GM12873 (cell line): ENCODE data around the gene CHCHD4.

Experiments
- CTCF ChIP-seq: IDR thresholded peaks from 2 replicates; pipeline ENCODE4 v1.5.1; 2012; ENCODE audit warnings: low read depth, mild to moderate bottlenecking, moderate library complexity, low read length, control low read depth; ENCODE audit not compliant: insufficient read depth; ENCODE audit errors: missing control alignments

The CHCHD4 gene

GRCh38 chr3:14117468-14118399, 6.9 kb downstream of the CHCHD4 start:
- TF ChIP-seq CTCF: no peak

GRCh38 chr3:14113965-14114635, 10.6 kb downstream of the CHCHD4 start:
- TF ChIP-seq CTCF: peak; percentile 5

- TF ChIP-seq CTCF: no peak
Measured at GRCh38 chr3:14110699-14111098, 14.0 kb downstream of the CHCHD4 start.

GRCh38 chr3:14097616-14098391, 26.9 kb downstream of the CHCHD4 start:
- no peak for TF ChIP-seq CTCF

- TF ChIP-seq CTCF: no peak
Measured at GRCh38 chr3:14096742-14097141, 27.9 kb downstream of the CHCHD4 start.

- no peak for TF ChIP-seq CTCF
Measured at GRCh38 chr3:14093831-14094230, 30.8 kb downstream of the CHCHD4 start.

GRCh38 chr3:14092464-14092863, 32.2 kb downstream of the CHCHD4 start:
- no peak for TF ChIP-seq CTCF
